ENCODE data around the gene CCNF.
"Not testable (repeated sequence)": the region's sequence is repeated elsewhere in the genome, so short reads cannot be mapped to it uniquely, and the experiment has no call there.

CCNF gene

GRCh38 chr16:2438121-2438520 is 8.9 kb downstream of the CCNF start:
- Mint-ChIP-seq H3K27me3 (no peaks in the 10 kb centered on the region), H3K4me1 (ENCODE audit: low read depth) (peaks cover 9% of the 10 kb centered on the region), H3K9me3 (no peaks in the 10 kb centered on the region), H3K4me3 (no peak overlapping the region), H3K36me3 (ENCODE audit: low read depth) (peaks cover 46% of the 10 kb centered on the region), H3K27ac (no peak overlapping the region)

GRCh38 chr16:2439598-2439997 is 10.4 kb downstream of the CCNF start:
- peak overlapping the region; percentile 2 for H3K27ac Mint-ChIP-seq

GRCh38 chr16:2441143-2441804 is 12.0 kb downstream of the CCNF start:
- not testable (repeated sequence) for H3K4me3 Mint-ChIP-seq; H3K27ac Mint-ChIP-seq; H3K4me1 Mint-ChIP-seq (ENCODE audit: low read depth); H3K27me3 Mint-ChIP-seq; H3K9me3 Mint-ChIP-seq
- H3K36me3 Mint-ChIP-seq (ENCODE audit: low read depth) = peaks cover 46% of the 10 kb centered on the region

More at GRCh38 chr16:2439598-2439997, 10.4 kb downstream of the CCNF start:
- Mint-ChIP-seq H3K4me1 (ENCODE audit: low read depth) (peaks cover 9% of the 10 kb centered on the region), H3K27me3 (no peaks in the 10 kb centered on the region), H3K9me3 (no peaks in the 10 kb centered on the region), H3K36me3 (ENCODE audit: low read depth) (peaks cover 37% of the 10 kb centered on the region), H3K4me3 (no peak overlapping the region)

- H3K36me3 Mint-ChIP-seq (ENCODE audit: low read depth) = peaks cover 48% of the 10 kb centered on the region
- peaks cover 9% of the 10 kb centered on the region for H3K4me1 Mint-ChIP-seq (ENCODE audit: low read depth)
These were observed 14.3 kb downstream of the CCNF start for GRCh38 chr16:2443555-2443954.

GRCh38 chr16:2447920-2448583 is 18.8 kb downstream of the CCNF start:
- H3K27me3 Mint-ChIP-seq = no peaks in the 10 kb centered on the region
- no peaks in the 10 kb centered on the region for H3K4me1 Mint-ChIP-seq (ENCODE audit: low read depth)
- H3K36me3 Mint-ChIP-seq (ENCODE audit: low read depth) = peaks cover 59% of the 10 kb centered on the region
- H3K9me3 Mint-ChIP-seq = no peaks in the 10 kb centered on the region
- no peak overlapping the region for H3K4me3 Mint-ChIP-seq
- H3K27ac Mint-ChIP-seq = no peak overlapping the region

More at GRCh38 chr16:2443555-2443954, 14.3 kb downstream of the CCNF start:
- H3K9me3 Mint-ChIP-seq = no peaks in the 10 kb centered on the region
- H3K27ac Mint-ChIP-seq = no peak overlapping the region
- no peaks in the 10 kb centered on the region for H3K27me3 Mint-ChIP-seq
- no peak overlapping the region for H3K4me3 Mint-ChIP-seq

- Mint-ChIP-seq H3K27me3 (no peaks in the 10 kb centered on the region), H3K4me3 (no peak overlapping the region), H3K27ac (no peak overlapping the region), H3K9me3 (no peaks in the 10 kb centered on the region), H3K36me3 (ENCODE audit: low read depth) (peaks cover 70% of the 10 kb centered on the region), H3K4me1 (ENCODE audit: low read depth) (no peaks in the 10 kb centered on the region)
These were observed 19.9 kb downstream of the CCNF start for GRCh38 chr16:2449118-2449517.

GRCh38 chr16:2450535-2450934 is 21.3 kb downstream of the CCNF start:
- H3K9me3 Mint-ChIP-seq = no peaks in the 10 kb centered on the region
- peaks cover 66% of the 10 kb centered on the region for H3K36me3 Mint-ChIP-seq (ENCODE audit: low read depth)
- H3K27me3 Mint-ChIP-seq = no peaks in the 10 kb centered on the region
- H3K4me3 Mint-ChIP-seq = no peak overlapping the region
- no peak overlapping the region for H3K27ac Mint-ChIP-seq
- no peaks in the 10 kb centered on the region for H3K4me1 Mint-ChIP-seq (ENCODE audit: low read depth)

GRCh38 chr16:2450975-2451381 is 21.7 kb downstream of the CCNF start:
- Mint-ChIP-seq H3K9me3 (no peaks in the 10 kb centered on the region), H3K36me3 (ENCODE audit: low read depth) (peaks cover 64% of the 10 kb centered on the region), H3K4me1 (ENCODE audit: low read depth) (no peaks in the 10 kb centered on the region), H3K27me3 (no peaks in the 10 kb centered on the region), H3K27ac (no peak overlapping the region), H3K4me3 (no peak overlapping the region)

GRCh38 chr16:2451851-2452320 is 22.6 kb downstream of the CCNF start:
- Mint-ChIP-seq H3K27ac (no peak overlapping the region), H3K4me3 (no peak overlapping the region), H3K36me3 (ENCODE audit: low read depth) (peaks cover 59% of the 10 kb centered on the region), H3K4me1 (ENCODE audit: low read depth) (no peaks in the 10 kb centered on the region), H3K9me3 (no peaks in the 10 kb centered on the region), H3K27me3 (no peaks in the 10 kb centered on the region)

- peaks cover 53% of the 10 kb centered on the region for H3K36me3 Mint-ChIP-seq (ENCODE audit: low read depth)
- H3K27me3 Mint-ChIP-seq = no peaks in the 10 kb centered on the region
- H3K4me3 Mint-ChIP-seq = no peak overlapping the region
- H3K27ac Mint-ChIP-seq = no peak overlapping the region
- no peaks in the 10 kb centered on the region for H3K4me1 Mint-ChIP-seq (ENCODE audit: low read depth)
- no peaks in the 10 kb centered on the region for H3K9me3 Mint-ChIP-seq
These were observed 23.4 kb downstream of the CCNF start for GRCh38 chr16:2452650-2453049.

- no peak overlapping the region for H3K4me3 Mint-ChIP-seq
- peaks cover 12% of the 10 kb centered on the region for H3K4me1 Mint-ChIP-seq (ENCODE audit: low read depth)
- H3K9me3 Mint-ChIP-seq = no peaks in the 10 kb centered on the region
- peaks cover 35% of the 10 kb centered on the region for H3K36me3 Mint-ChIP-seq (ENCODE audit: low read depth)
- no peak overlapping the region for H3K27ac Mint-ChIP-seq
- no peaks in the 10 kb centered on the region for H3K27me3 Mint-ChIP-seq
These were observed 26.0 kb downstream of the CCNF start for GRCh38 chr16:2455081-2455845.

- H3K9me3 Mint-ChIP-seq = no peaks in the 10 kb centered on the region
- H3K36me3 Mint-ChIP-seq (ENCODE audit: low read depth) = peaks cover 35% of the 10 kb centered on the region
- H3K4me3 Mint-ChIP-seq = no peak overlapping the region
- peaks cover 12% of the 10 kb centered on the region for H3K4me1 Mint-ChIP-seq (ENCODE audit: low read depth)
- H3K27ac Mint-ChIP-seq = no peak overlapping the region
- H3K27me3 Mint-ChIP-seq = no peaks in the 10 kb centered on the region
These were observed 27.4 kb downstream of the CCNF start for GRCh38 chr16:2456551-2457153.

- H3K9me3 Mint-ChIP-seq = no peaks in the 10 kb centered on the region
- no peaks in the 10 kb centered on the region for H3K27me3 Mint-ChIP-seq
- H3K4me1 Mint-ChIP-seq (ENCODE audit: low read depth) = peaks cover 12% of the 10 kb centered on the region
- no peak overlapping the region for H3K4me3 Mint-ChIP-seq
- H3K27ac Mint-ChIP-seq = no peak overlapping the region
- peaks cover 29% of the 10 kb centered on the region for H3K36me3 Mint-ChIP-seq (ENCODE audit: low read depth)
These were observed 28.0 kb downstream of the CCNF start for GRCh38 chr16:2457267-2457666.

- H3K4me1 Mint-ChIP-seq (ENCODE audit: low read depth) = peaks cover 12% of the 10 kb centered on the region
- H3K4me3 Mint-ChIP-seq = no peak overlapping the region
- no peaks in the 10 kb centered on the region for H3K27me3 Mint-ChIP-seq
- H3K9me3 Mint-ChIP-seq = no peaks in the 10 kb centered on the region
- H3K36me3 Mint-ChIP-seq (ENCODE audit: low read depth) = peaks cover 22% of the 10 kb centered on the region
- no peak overlapping the region for H3K27ac Mint-ChIP-seq
These were observed 28.7 kb downstream of the CCNF start for GRCh38 chr16:2457946-2458345.

Measured in stimulated activated naive CD8-positive, alpha-beta T cell treated with anti-CD3 and anti-CD28 coated beads, Interleukin-15, Interleukin-2, amounts not matched to agents 100 ng/mL and 50 ng/mL, for 24 hours (primary cell).